Hepatocyte (in vitro differentiated cells): Measurements from ENCODE around the gene ADIPOR1. TPM values are rescaled to one million over a fixed set of nuclear protein-coding genes. Genes with fewer than 3 reads are reported as not detected.

Source experiments
- DNase-seq: peaks from one replicate; pipeline ENCODE4 v3.0.0-alpha.2; 2016; ENCODE audit warnings: low spot score
- H2AFZ ChIP-seq: fragments of 200-600 bp; sonication (generic); 2 replicates; pipeline ENCODE4 v1.6.0; 2016; ENCODE audit warnings: antibody characterized with exemption, mild to moderate bottlenecking
- H3K27ac ChIP-seq: fragments of 200-600 bp; sonication (generic); 2 replicates; pipeline ENCODE4 v1.5.1; 2016; ENCODE audit warnings: mild to moderate bottlenecking
- H3K27me3 ChIP-seq: fragments of 200-600 bp; sonication (generic); 2 replicates; pipeline ENCODE4 v1.6.1; 2016
- H3K36me3 ChIP-seq: fragments of 200-600 bp; sonication (generic); replicated peaks from 2 replicates; pipeline ENCODE4 v1.5.1; 2016; ENCODE audit warnings: low read depth; ENCODE audit not compliant: insufficient read depth
- H3K4me1 ChIP-seq: fragments of 200-600 bp; sonication (generic); 2 replicates; pipeline ENCODE4 v1.5.1; 2016; ENCODE audit warnings: mild to moderate bottlenecking, moderate library complexity; ENCODE audit not compliant: insufficient read depth
- H3K4me2 ChIP-seq: fragments of 200-600 bp; sonication (generic); 2 replicates; pipeline ENCODE4 v1.6.0; 2016
- H3K4me3 ChIP-seq: fragments of 200-600 bp; sonication (generic); 2 replicates; pipeline ENCODE4 v1.5.1; 2016; ENCODE audit warnings: mild to moderate bottlenecking
- H3K79me2 ChIP-seq: fragments of 200-600 bp; sonication (generic); 2 replicates; pipeline ENCODE4 v1.6.0; 2017; ENCODE audit warnings: mild to moderate bottlenecking
- H3K9me2 ChIP-seq: fragments of 200-600 bp; sonication (generic); replicated peaks from 2 replicates; pipeline ENCODE4 v1.6.0; 2017; ENCODE audit warnings: mild to moderate bottlenecking; ENCODE audit not compliant: insufficient read depth
- H3K9me3 ChIP-seq: fragments of 200-600 bp; sonication (generic); 2 replicates; pipeline ENCODE4 v1.5.1; 2016; ENCODE audit warnings: low read depth, mild to moderate bottlenecking
- H4K20me1 ChIP-seq: fragments of 200-600 bp; sonication (generic); 2 replicates; pipeline ENCODE4 v1.6.0; 2016; ENCODE audit warnings: mild to moderate bottlenecking; ENCODE audit not compliant: insufficient read depth, poor library complexity, severe bottlenecking
- CTCF ChIP-seq: fragments of 200-600 bp; sonication (generic); IDR thresholded peaks from 2 replicates; pipeline ENCODE4 v1.5.1; 2016; ENCODE audit warnings: antibody characterized with exemption, mild to moderate bottlenecking; ENCODE audit not compliant: poor library complexity
- EZH2 ChIP-seq: fragments of 200-600 bp; sonication (generic); IDR thresholded peaks from 2 replicates; pipeline ENCODE4 v1.6.1; 2016; ENCODE audit warnings: antibody characterized with exemption, mild to moderate bottlenecking, borderline replicate concordance
- EZH2phosphoT487 ChIP-seq: fragments of 200-600 bp; sonication (generic); IDR thresholded peaks from one replicate; pipeline ENCODE4 v1.6.1; 2018; ENCODE audit warnings: antibody characterized with exemption, mild to moderate bottlenecking, low read depth, moderate library complexity; ENCODE audit not compliant: unreplicated experiment, severe bottlenecking
- WGBS: methylation state at CpG from one replicate; pipeline ENCODE4 v1.1.6; 2016; ENCODE audit warnings: low lambda C conversion rate; ENCODE audit errors: missing lambda C conversion rate; 5-methylcytosine and 5-hydroxymethylcytosine counted together
- polyA plus RNA-seq: library from polyadenylated mRNA; unstranded; fragments of >200 nt; fragmentation: Nextera tagmentation; extraction: Ambion mirVana; gene quantifications from 2 replicates; pipeline ENCODE4 v1.2.1, GENCODE V29; 2016
- total RNA-seq: library from RNA; depleted of rRNA; stranded (reverse); fragments of >200 nt; gene quantifications from 2 replicates; pipeline ENCODE4 v1.2.3, GENCODE V29; 2014

ADIPOR1 gene
- total and polyA plus RNA-seq, 2 experiments from 2014 or later: 75.7 to 121 TPM

GRCh38 chr1:202965422-202965821, 7.3 kb upstream of the ADIPOR1 start:
- 80% methylated on average over 3 of the region's 3 CpGs for WGBS
- H3K27me3 ChIP-seq: no peaks in the 10 kb centered on the region
- TF ChIP-seq EZH2phosphoT487 (no peak), CTCF (no peak), EZH2 (no peak)
- H3K9me2 ChIP-seq: no peaks in the 10 kb centered on the region
- H3K36me3 ChIP-seq: no peaks in the 10 kb centered on the region
- no peak overlapping the region for H3K4me3 ChIP-seq
- peak overlapping the region; percentile 83 for H3K27ac ChIP-seq
- no peaks in the 10 kb centered on the region for H4K20me1 ChIP-seq
- H3K4me2 ChIP-seq: peak overlapping the region; percentile 89
- no peak overlapping the region for H2AFZ ChIP-seq
- H3K79me2 ChIP-seq: no peaks in the 10 kb centered on the region
- no peaks in the 10 kb centered on the region for H3K9me3 ChIP-seq
- DNase-seq: no peak
- peaks cover 9% of the 10 kb centered on the region for H3K4me1 ChIP-seq

GRCh38 chr1:202964791-202965410, 6.8 kb upstream of the ADIPOR1 start:
- H3K4me2 ChIP-seq: no peak overlapping the region

GRCh38 chr1:202961220-202961880, 3.2 kb upstream of the ADIPOR1 start:
- Histone ChIP-seq H3K27me3 (no peaks in the 10 kb centered on the region), H3K4me1 (peaks cover 16% of the 10 kb centered on the region), H3K36me3 (no peaks in the 10 kb centered on the region), H3K4me3 (no peak overlapping the region), H3K4me2 (no peak overlapping the region), H3K79me2 (peaks cover 16% of the 10 kb centered on the region), H4K20me1 (peaks cover 12% of the 10 kb centered on the region), H3K27ac (no peak overlapping the region), H3K9me3 (no peaks in the 10 kb centered on the region), H2AFZ (no peak overlapping the region), H3K9me2 (no peaks in the 10 kb centered on the region)
- WGBS: 87% methylated on average over 5 of the region's 5 CpGs
- DNase-seq: no peak
- TF ChIP-seq EZH2 (no peak), EZH2phosphoT487 (no peak)

More at GRCh38 chr1:202964791-202965410, 6.8 kb upstream of the ADIPOR1 start:
- peaks cover 9% of the 10 kb centered on the region for H3K4me1 ChIP-seq
- no peaks in the 10 kb centered on the region for H3K9me3 ChIP-seq
- DNase-seq: no peak
- no peak overlapping the region for H2AFZ ChIP-seq
- H4K20me1 ChIP-seq: no peaks in the 10 kb centered on the region
- H3K4me3 ChIP-seq: no peak overlapping the region
- H3K9me2 ChIP-seq: no peaks in the 10 kb centered on the region
- H3K79me2 ChIP-seq: no peaks in the 10 kb centered on the region
- H3K27me3 ChIP-seq: no peaks in the 10 kb centered on the region
- TF ChIP-seq EZH2 (no peak), EZH2phosphoT487 (no peak), CTCF (no peak)
- 92% methylated on average over 6 of the region's 6 CpGs for WGBS
- no peaks in the 10 kb centered on the region for H3K36me3 ChIP-seq
- peak overlapping the region; percentile 32 for H3K27ac ChIP-seq

GRCh38 chr1:202959276-202959620, 1.1 kb upstream of the ADIPOR1 start:
- Histone ChIP-seq H3K27me3 (no peaks in the 10 kb centered on the region), H3K4me2 (peak overlapping the region; percentile 84), H3K4me3 (no peak overlapping the region), H3K27ac (peak overlapping the region; percentile 70), H3K4me1 (peaks cover 17% of the 10 kb centered on the region), H3K79me2 (peaks cover 37% of the 10 kb centered on the region), H2AFZ (no peak overlapping the region), H3K9me2 (no peaks in the 10 kb centered on the region), H3K9me3 (no peaks in the 10 kb centered on the region), H4K20me1 (peaks cover 28% of the 10 kb centered on the region), H3K36me3 (no peaks in the 10 kb centered on the region)
- no peak for TF ChIP-seq CTCF
- TF ChIP-seq EZH2phosphoT487: no peak
- no peak for TF ChIP-seq EZH2
- DNase-seq: peak; percentile 35
- WGBS: 15% methylated on average over 1 of the region's 1 CpG
